Activated CD4-positive, alpha-beta T cell treated with anti-CD3 and anti-CD28 coated beads, Interleukin-2, amount 10 ng/mL, durations not matched to agents 24 days and 14 days (primary cell): ENCODE measurements around the gene LRCH1. TPM values are rescaled to one million over a fixed set of nuclear protein-coding genes. Genes with fewer than 3 reads are reported as not detected.

ENCODE experiments used
- DNase-seq: peaks from one replicate; pipeline ENCODE4 v3.0.0; 2022
- H3K27ac Mint-ChIP-seq: one replicate; pipeline ENCODE4 v1.8.0; 2022; ENCODE audit warnings: mild to moderate bottlenecking, mixed read lengths
- H3K27me3 Mint-ChIP-seq: one replicate; pipeline ENCODE4 v1.8.0; 2022; ENCODE audit warnings: mixed read lengths
- H3K36me3 Mint-ChIP-seq: one replicate; pipeline ENCODE4 v1.8.0; 2022; ENCODE audit warnings: low read depth, mild to moderate bottlenecking, mixed read lengths
- H3K4me1 Mint-ChIP-seq: one replicate; pipeline ENCODE4 v1.8.0; 2021; ENCODE audit warnings: mixed read lengths
- H3K4me3 Mint-ChIP-seq: one replicate; pipeline ENCODE4 v1.8.0; 2022; ENCODE audit warnings: mild to moderate bottlenecking, moderate library complexity, mixed read lengths
- H3K9me3 Mint-ChIP-seq: one replicate; pipeline ENCODE4 v1.8.0; 2021; ENCODE audit warnings: mixed read lengths
- intact Hi-C: fragments of 100-400 bp; cut with micrococcal nuclease; formaldehyde crosslinking; loops from one replicate; pipeline ENCODE4 v1.15.1; 2023
- total RNA-seq: library from RNA; stranded (reverse); gene quantifications from 2 replicates; pipeline ENCODE4 v1.2.3, GENCODE V29; 2022

LRCH1 gene
- total RNA-seq, 1 donor from 2014 or later: 18.3 TPM

- Mint-ChIP-seq H3K4me3 (no peak overlapping the region), H3K27me3 (no peaks in the 10 kb centered on the region), H3K27ac (no peak overlapping the region), H3K4me1 (peaks cover 25% of the 10 kb centered on the region), H3K36me3 (no peaks in the 10 kb centered on the region), H3K9me3 (no peaks in the 10 kb centered on the region)
- intact Hi-C loops: no loop called here
- no peak for DNase-seq
Measured at GRCh38 chr13:46621792-46622629, 69.0 kb downstream of the LRCH1 start.

- Mint-ChIP-seq H3K36me3 (no peaks in the 10 kb centered on the region), H3K4me1 (peaks cover 24% of the 10 kb centered on the region), H3K27ac (no peak overlapping the region), H3K4me3 (no peak overlapping the region), H3K9me3 (no peaks in the 10 kb centered on the region), H3K27me3 (no peaks in the 10 kb centered on the region)
- no peak for DNase-seq
- intact Hi-C loops: no loop called here
Measured at GRCh38 chr13:46622630-46623256, 69.8 kb downstream of the LRCH1 start.

- Mint-ChIP-seq H3K4me3 (no peak overlapping the region), H3K9me3 (no peaks in the 10 kb centered on the region), H3K4me1 (peaks cover 20% of the 10 kb centered on the region), H3K36me3 (no peaks in the 10 kb centered on the region), H3K27me3 (no peaks in the 10 kb centered on the region), H3K27ac (no peak overlapping the region)
- DNase-seq: no peak
- intact Hi-C loops: no loop called here
Measured at GRCh38 chr13:46624353-46624752, 71.4 kb downstream of the LRCH1 start.

GRCh38 chr13:46624821-46625220 lies 71.9 kb downstream of the LRCH1 start:
- peaks cover 24% of the 10 kb centered on the region for H3K4me1 Mint-ChIP-seq
- H3K9me3 Mint-ChIP-seq: no peaks in the 10 kb centered on the region
- no peak overlapping the region for H3K4me3 Mint-ChIP-seq
- no peaks in the 10 kb centered on the region for H3K27me3 Mint-ChIP-seq
- no peak for DNase-seq
- intact Hi-C loops: no loop called here
- no peaks in the 10 kb centered on the region for H3K36me3 Mint-ChIP-seq
- no peak overlapping the region for H3K27ac Mint-ChIP-seq

- no peak for DNase-seq
- H3K4me3 Mint-ChIP-seq: no peak overlapping the region
- intact Hi-C loops: no loop called here
- no peaks in the 10 kb centered on the region for H3K9me3 Mint-ChIP-seq
- no peaks in the 10 kb centered on the region for H3K36me3 Mint-ChIP-seq
- H3K4me1 Mint-ChIP-seq: peaks cover 33% of the 10 kb centered on the region
- H3K27me3 Mint-ChIP-seq: no peaks in the 10 kb centered on the region
- no peak overlapping the region for H3K27ac Mint-ChIP-seq
Measured at GRCh38 chr13:46627462-46627861, 74.5 kb downstream of the LRCH1 start.

DNA sequence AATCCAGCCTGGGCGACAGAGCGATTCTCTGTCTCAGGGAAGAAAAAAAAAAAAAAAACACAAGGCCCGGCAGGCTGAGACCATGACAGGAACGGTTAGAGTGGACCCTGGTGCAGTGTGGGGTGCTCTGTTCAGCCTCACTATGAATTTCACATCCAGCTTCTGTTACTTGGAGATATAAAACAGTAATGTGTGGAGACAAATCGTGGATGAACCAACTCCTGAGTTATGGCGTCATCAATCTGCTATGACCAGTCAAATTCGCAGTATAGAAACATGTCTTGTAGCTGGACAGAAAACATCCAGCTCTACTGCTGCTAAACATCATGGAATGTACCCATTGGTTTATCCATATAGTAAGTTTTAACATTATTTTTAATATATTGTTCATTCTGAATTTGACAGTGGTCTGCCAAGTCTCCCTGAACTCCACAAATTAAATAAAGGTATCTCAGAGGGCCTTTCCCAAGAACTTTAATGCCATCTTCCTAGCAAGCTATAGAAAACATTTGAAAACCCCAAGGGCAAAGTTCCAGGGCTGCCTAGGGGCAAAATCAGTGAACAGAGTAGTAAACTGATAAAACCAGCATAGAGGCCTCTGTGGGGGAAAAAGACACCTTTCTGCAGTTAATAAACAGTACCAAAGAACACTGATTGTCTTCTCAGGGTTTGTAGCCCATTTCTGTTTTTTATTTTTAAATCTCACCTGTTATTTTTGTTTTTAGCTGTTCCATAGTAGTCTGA lies 75.8 kb downstream of the LRCH1 start:
- no peaks in the 10 kb centered on the region for H3K27me3 Mint-ChIP-seq
- H3K27ac Mint-ChIP-seq: no peak overlapping the region
- DNase-seq: no peak
- H3K36me3 Mint-ChIP-seq: no peaks in the 10 kb centered on the region
- no peak overlapping the region for H3K4me3 Mint-ChIP-seq
- no peaks in the 10 kb centered on the region for H3K9me3 Mint-ChIP-seq
- intact Hi-C loops: no loop called here
- peaks cover 34% of the 10 kb centered on the region for H3K4me1 Mint-ChIP-seq

GRCh38 chr13:46629811-46630413 lies 76.9 kb downstream of the LRCH1 start:
- DNase-seq: no peak
- Mint-ChIP-seq H3K4me1 (peaks cover 35% of the 10 kb centered on the region), H3K27ac (no peak overlapping the region), H3K9me3 (no peaks in the 10 kb centered on the region), H3K4me3 (no peak overlapping the region), H3K27me3 (no peaks in the 10 kb centered on the region), H3K36me3 (peaks cover 5% of the 10 kb centered on the region)
- intact Hi-C loops: no loop called here

- Mint-ChIP-seq H3K36me3 (peaks cover 5% of the 10 kb centered on the region), H3K4me3 (no peak overlapping the region), H3K9me3 (no peaks in the 10 kb centered on the region), H3K4me1 (peaks cover 30% of the 10 kb centered on the region), H3K27me3 (no peaks in the 10 kb centered on the region), H3K27ac (peak overlapping the region; percentile 22)
- no peak for DNase-seq
- intact Hi-C loops: no loop called here
Measured at GRCh38 chr13:46630431-46631178, 77.6 kb downstream of the LRCH1 start.

- intact Hi-C loops: no loop called here
- Mint-ChIP-seq H3K27ac (peak overlapping the region; percentile 22), H3K9me3 (no peaks in the 10 kb centered on the region), H3K4me1 (peaks cover 27% of the 10 kb centered on the region), H3K4me3 (no peak overlapping the region), H3K27me3 (no peaks in the 10 kb centered on the region), H3K36me3 (peaks cover 5% of the 10 kb centered on the region)
- no peak for DNase-seq
Measured at GRCh38 chr13:46631179-46631542, 78.2 kb downstream of the LRCH1 start.

DNA sequence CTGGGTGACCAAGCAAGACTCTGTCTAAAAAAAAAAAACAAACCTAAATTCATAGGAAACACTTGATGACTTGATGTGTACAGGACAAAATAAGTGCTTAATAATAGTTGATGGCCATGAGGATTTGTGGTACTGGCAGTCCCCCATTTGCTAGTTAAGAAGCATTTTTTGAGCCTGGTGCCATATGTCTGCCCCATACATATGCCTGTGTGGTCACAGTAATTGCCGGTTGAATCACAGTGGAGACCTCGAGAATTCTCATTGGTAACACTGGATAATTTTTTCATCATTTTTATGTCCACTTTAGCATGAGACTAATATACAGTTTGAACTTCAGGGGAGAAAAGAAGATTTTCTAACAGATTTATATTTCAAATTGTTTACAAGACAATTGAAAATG lies 79.2 kb downstream of the LRCH1 start:
- intact Hi-C loops: no loop called here
- no peak overlapping the region for H3K27ac Mint-ChIP-seq
- peaks cover 33% of the 10 kb centered on the region for H3K4me1 Mint-ChIP-seq
- peaks cover 11% of the 10 kb centered on the region for H3K36me3 Mint-ChIP-seq
- H3K9me3 Mint-ChIP-seq: no peaks in the 10 kb centered on the region
- no peak overlapping the region for H3K4me3 Mint-ChIP-seq
- DNase-seq: no peak
- no peaks in the 10 kb centered on the region for H3K27me3 Mint-ChIP-seq

DNA sequence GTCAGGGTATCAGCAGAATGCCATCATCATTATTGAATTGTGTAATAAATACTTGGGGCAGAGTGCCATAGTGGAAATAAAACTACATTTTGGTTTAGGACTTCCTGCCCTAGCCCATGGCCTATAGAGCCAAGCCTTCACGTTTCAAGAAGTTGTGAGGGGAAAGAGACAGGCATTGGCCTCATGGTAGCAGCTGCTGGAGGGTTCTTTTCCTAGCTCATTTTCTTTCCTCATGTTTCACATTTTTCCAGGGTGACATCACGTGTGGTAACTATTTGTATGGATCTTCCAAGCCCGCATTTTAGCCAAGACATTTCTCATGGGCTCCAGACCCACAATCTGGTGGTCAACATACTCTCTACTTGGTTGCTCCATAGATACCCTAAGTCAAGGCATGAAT lies 80.4 kb downstream of the LRCH1 start:
- DNase-seq: no peak
- Mint-ChIP-seq H3K4me3 (no peak overlapping the region), H3K9me3 (no peaks in the 10 kb centered on the region), H3K36me3 (peaks cover 11% of the 10 kb centered on the region), H3K27me3 (no peaks in the 10 kb centered on the region), H3K4me1 (peaks cover 35% of the 10 kb centered on the region), H3K27ac (no peak overlapping the region)
- intact Hi-C loops: no loop called here

DNA sequence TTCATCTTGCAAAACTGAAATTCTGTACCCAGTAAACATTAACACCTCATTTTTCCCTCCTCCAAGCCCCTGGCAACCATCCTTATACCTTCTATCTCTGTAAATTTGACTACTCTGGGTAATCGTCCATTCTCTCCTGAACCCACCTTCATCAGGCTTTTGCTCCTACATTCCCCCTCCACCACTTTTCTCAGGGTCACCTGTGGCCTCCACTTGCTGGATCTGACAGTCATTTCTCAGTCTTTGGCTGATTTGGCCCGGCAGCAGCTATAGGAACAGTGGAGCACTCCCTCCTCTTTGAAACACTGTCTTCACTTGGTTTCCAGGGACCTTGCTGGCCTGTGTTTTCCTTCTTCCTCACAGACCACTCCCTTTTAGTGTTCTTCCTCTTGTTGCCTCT lies 83.5 kb downstream of the LRCH1 start:
- no peak overlapping the region for H3K27ac Mint-ChIP-seq
- DNase-seq: no peak
- intact Hi-C loops: no loop called here
- peaks cover 32% of the 10 kb centered on the region for H3K4me1 Mint-ChIP-seq
- H3K27me3 Mint-ChIP-seq: no peaks in the 10 kb centered on the region
- no peaks in the 10 kb centered on the region for H3K9me3 Mint-ChIP-seq
- no peak overlapping the region for H3K4me3 Mint-ChIP-seq
- peaks cover 11% of the 10 kb centered on the region for H3K36me3 Mint-ChIP-seq

GRCh38 chr13:46637213-46637612 lies 84.2 kb downstream of the LRCH1 start:
- Mint-ChIP-seq H3K27ac (no peak overlapping the region), H3K4me1 (peaks cover 37% of the 10 kb centered on the region)

More at GRCh38 chr13:46637213-46637612, 84.2 kb downstream of the LRCH1 start:
- intact Hi-C loops: no loop called here
- Mint-ChIP-seq H3K4me3 (no peak overlapping the region), H3K27me3 (no peaks in the 10 kb centered on the region), H3K9me3 (no peaks in the 10 kb centered on the region), H3K36me3 (peaks cover 11% of the 10 kb centered on the region)
- DNase-seq: no peak
